Stimulated activated CD4-positive, alpha-beta T cell treated with anti-CD3 and anti-CD28 coated beads, Interleukin-4, amount 100 ng/mL, for 1 hour (primary cell): ENCODE measurements around the gene METTL13.
A peak's percentile ranks its signal among the peaks of the same experiment; 100 is the strongest.
"Not testable (repeated sequence)": the region's sequence is repeated elsewhere in the genome, so short reads cannot be mapped to it uniquely, and the experiment has no call there.

Source experiments
- DNase-seq: peaks from one replicate; pipeline ENCODE4 v3.0.0-alpha.2; 2020

The METTL13 gene

DNA sequence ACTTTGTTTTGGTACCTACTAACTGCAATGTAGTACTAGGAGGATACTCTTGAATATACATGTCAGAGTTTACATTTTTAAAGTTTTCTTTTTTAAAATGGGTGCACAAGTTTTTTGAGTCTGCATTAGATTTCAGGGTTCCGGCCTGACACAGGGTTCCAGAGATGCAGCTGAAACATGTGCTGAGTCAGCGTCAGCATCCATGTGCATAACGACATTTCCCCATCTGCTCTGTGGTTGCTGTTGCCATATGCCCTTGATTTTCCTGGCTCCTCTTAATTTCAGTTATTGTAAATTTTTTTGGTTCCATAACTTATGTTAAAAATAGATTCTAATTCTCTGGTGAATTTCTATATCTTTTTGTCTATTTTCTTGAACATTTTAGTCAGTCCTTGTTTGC is 12.3 kb upstream of the METTL13 start:
- no peak for DNase-seq

DNA sequence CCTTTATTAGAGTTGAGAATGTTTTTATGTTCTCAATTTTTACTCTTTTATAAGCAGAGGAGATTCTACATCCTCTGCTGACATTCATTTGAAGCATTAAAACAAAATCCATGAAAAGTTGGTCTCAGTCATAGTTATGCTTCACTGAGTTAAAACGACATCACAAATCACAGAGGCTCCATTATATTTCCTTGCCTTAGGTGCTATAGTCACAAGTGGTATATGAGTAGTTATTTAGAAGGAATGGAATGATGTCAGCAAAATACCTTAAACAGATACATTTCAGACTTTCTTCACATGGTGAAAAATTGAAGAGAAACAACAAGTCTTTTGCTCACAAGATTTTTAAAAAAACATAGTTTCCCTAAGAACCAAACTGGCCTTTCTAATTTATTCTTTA is 11.7 kb upstream of the METTL13 start:
- no peak for DNase-seq

DNA sequence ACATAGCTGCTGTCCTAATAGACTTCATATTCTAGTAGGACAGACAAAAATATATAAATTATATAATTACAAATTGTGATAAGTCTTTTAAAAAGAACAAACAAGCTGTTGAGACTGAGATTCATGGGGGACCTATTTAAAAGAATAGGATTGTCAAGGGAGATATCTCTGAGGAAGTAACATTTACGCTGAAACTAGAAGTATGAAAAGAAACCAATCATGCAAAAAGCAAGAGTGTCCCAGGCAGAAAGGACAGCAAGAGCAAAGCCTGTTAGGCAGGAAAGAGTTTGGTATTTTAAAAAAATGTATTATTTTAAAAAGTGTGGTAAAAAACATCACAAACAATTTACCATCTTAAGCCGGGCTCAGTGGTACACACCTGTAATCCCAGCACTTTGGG is 9.1 kb upstream of the METTL13 start:
- DNase-seq = no peak

DNA sequence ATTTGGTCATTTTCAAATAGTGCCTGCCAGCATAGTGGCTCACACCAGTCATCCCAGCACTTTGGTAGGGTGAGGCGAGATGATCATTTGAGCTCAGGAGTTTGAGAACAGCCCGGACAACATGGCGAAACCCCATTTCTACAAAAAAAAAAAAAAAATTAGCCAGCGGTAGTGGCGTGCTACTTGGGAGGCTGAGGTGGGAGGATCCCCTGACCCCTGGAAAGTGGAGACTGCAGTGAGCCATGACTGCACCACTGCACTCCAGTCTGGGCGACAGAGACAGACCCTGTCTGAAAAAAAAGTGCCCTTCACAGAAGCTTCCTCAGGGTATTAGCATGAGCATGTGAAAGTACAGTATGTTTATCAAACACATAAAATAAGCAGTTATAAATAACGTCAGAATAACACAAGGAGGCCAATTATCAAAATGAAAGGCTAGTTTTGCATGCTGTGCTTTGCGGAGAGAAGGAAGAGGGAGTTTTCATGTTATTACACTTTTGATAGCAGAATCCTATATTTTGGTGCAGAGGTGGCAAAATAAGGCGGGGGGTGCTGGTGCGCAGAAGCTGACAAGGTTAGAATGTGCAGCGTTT is 781 bp upstream of the METTL13 start:
- no peak for DNase-seq

DNA sequence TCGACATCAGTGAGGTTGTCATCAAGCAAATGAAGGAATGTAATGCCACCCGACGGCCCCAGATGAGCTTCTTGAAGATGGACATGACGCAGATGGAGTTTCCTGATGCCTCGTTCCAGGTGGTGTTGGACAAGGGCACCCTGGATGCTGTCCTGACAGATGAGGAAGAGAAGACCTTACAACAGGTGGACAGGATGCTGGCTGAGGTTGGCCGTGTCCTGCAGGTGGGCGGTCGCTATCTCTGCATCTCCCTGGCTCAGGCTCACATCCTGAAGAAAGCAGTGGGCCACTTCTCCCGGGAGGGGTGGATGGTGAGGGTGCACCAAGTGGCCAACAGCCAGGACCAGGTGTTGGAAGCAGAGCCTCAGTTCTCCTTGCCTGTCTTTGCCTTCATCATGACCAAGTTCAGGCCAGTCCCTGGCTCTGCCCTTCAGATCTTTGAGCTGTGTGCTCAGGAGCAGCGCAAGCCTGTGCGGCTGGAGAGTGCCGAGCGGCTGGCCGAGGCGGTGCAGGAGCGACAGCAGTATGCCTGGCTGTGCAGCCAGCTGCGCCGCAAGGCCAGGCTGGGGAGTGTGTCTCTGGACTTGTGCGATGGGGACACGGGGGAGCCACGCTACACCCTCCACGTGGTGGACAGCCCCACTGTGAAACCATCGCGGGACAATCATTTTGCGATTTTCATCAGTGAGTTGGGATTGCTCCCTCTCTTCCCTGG is 2.5 kb downstream of the METTL13 start:
- no peak for DNase-seq

DNA sequence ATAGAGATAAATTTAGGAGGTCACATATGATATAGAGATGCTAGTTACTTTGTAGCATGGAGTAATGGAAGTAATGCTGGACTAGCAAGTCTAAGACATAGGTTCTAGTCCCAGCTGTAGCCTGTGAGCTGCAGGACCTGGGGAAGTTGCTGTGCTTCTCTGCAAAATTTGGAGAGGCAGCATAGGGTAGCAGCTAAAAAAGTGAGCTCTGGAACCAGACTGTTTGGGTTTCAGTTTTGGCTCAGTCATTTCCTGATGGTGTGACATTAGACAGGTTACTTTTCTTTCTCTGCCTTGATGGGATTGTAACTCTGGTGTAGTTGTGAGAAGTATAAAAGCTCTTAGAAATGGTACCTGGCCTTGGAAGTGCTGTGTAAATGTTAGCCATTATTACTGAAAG is 3.3 kb downstream of the METTL13 start:
- no peak for DNase-seq

DNA sequence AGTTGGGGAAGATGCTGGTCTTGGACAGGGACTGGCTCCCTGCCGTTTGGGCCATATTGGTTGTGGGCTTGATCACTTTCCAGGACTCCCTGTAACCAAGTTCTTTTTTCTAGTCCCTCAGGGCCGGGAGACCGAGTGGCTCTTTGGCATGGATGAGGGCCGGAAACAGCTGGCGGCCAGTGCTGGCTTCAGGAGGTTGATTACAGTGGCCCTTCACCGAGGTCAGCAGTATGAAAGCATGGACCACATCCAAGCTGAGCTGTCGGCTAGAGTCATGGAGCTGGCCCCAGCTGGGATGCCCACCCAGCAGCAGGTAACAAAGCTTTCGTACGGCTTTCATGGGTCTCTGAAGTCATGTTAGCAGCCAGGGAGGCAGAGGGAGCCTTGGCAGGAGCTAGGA is 4.3 kb downstream of the METTL13 start:
- no peak for DNase-seq

DNA sequence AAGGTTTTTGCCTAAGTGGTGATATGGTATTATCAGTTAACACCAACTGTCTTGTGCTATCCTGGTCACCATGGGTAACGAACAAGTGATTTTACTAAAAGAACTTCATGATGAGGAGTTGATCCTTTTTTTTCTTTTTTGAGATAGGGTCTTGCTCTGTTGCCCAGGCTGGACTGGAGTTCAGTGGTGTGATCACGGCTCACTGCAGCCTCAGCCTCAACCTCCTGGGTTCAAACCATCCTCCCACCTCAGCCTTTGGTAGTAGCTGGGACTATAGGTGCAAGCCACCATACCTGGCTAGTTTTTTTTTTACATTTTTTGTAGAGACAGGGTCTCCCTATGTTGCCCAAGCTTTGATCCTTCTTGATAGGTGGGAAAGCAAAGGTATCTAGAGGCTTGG is 5.1 kb downstream of the METTL13 start:
- DNase-seq = no peak

DNA sequence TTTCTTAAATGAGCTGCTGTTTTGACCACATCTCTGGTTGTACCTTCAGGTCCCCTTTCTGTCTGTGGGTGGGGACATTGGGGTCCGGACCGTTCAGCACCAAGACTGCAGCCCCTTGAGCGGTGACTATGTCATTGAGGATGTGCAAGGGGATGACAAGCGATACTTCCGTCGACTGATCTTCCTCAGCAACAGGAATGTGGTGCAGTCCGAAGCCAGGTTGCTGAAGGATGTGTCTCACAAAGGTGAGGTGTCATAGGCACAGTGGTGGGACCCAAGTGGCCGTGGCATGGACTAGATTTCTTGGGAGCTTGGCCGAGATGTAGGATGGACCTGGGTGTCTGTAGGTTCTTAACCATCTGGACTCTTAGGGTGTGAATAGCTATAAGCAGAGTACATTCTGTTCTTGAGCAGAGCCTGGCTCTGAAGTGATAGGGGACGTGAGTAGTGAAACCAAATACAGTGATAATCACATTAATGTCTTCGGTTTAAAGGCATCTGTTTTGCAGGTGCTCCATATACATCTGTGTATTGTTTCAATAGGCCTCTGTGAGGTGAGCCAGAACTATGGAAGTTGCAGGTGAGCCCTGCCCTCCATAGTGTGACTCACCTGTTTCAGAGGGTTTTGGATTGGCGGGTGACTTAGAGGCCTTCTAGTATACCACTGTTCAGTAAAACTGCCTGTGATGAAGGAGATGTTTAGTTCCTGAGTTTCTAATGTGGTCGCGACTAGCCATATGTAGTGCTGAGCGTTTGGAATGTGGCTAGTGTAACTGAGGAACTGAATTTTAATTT is 6.4 kb downstream of the METTL13 start:
- no peak for DNase-seq

DNA sequence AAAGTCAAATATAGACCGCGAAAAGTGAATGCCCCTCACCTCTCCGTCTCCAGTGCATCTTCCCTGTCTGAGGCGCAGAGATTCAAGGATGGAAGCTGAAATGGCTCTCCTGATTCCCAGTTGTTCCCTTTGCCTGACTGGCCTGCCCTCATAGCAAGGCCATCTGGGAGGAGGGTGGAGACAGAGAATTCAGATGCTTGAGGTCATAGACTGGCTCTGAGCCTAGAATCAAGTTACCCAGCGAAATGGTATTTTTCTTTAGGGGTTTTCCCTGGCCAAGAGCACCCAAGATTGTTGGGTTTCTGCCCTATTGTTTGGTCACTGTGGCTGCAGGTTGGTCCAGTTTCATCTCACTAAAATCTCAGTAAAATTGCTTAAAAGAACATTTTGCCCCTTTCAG is 7.2 kb downstream of the METTL13 start:
- no peak for DNase-seq

DNA sequence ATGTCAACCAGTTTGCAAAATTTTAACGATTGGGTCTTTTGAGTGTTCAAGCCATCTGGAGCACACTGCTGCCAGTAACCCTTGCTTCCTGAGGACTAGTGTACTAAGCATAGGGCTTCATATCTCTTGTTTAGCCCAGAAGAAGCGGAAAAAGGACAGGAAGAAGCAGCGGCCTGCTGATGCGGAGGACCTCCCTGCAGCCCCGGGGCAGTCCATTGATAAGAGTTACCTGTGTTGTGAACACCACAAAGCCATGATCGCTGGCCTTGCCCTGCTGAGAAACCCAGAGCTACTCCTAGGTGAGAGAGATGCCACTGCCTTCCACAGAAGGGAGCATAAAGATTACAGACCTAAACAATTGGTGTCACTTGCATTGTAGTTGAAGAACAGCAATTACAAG is 8.9 kb downstream of the METTL13 start:
- no peak for DNase-seq

DNA sequence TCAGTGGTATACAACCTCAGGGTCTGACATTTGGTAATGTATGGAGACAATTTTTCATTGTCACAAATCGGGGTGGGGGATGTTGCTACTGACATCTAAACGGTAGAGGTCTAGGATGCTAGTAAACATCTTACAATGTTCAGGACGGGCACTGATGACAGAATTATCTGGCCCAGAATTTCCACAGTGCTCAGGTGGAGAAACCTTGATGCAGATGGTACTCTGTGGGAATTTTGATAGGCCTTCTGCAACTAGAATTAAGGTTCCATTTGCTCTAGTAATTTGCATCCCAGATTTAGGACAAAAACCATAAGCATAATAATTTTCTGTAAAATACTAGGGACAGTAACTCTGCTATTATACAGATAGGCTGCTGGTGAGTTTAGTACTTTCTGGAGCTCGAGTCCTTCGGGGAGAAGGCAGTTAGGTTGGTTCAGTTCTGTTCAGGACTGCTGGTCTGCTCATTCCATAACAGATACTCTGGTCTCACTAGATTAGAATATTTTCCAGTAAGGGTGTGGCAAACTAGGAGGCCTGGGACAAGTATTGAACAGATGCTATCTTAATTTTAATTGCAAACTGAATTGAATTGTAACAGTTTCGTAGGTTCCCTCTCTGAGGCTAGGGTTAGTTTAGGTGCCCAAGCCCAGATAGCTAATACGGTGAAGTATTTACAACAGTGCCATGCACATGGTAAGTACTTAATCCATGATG is 11.4 kb downstream of the METTL13 start:
- no peak for DNase-seq

DNA sequence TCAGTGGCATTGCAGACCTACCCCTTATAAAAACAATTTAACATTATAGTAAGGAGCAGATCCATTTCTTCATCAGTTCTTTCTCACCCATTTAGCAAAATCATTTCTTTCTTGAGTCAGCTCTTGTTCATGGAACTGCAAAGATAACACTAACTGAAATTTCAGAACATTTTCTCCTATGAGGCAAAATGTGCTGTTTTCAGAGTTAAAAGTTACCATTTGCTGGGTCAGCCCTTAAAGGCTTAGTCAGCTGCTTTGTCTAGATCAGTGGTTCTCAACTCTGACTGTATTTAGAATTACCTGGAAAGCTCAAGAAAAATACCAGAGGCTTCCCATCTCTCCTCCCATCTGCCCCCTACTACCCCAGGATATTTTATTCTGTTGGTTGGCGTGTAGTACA is 12.2 kb downstream of the METTL13 start:
- no peak for DNase-seq

DNA sequence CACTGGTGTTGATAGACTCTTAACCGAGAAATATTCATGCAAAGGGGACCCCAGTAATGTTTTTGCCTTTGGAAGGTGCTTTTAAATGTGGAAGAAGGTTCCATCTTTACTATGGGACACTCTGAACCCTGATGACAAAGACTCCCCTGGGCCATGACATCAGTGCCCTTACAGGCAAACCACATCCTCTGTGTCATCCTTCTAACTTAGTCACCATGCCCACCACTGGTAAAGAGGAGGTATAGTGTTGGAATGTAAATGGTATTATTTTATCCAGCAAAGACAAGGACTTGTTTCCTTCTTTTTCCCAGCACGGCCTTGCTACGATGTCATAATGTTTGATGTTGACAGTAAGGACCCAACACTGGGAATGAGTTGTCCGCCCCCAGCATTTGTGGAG is 12.6 kb downstream of the METTL13 start:
- DNase-seq = peak; percentile 41

DNA sequence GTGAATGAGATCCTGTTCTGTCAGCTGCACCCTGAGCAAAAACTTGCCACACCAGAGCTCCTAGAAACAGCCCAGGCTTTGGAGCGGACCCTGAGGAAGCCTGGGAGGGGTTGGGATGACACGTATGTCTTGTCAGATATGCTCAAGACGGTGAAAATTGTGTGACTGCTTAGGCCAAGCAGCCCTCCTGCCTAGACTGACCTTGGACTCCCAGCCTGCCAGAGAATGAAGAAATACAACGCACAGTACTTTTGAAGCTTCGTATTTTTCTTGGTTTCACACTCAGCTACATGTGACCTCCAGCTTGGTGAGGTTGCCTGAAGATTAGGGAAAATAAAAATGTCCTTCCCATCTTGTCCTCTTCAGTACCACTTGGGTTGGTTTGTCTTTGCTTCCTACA is 15.1 kb downstream of the METTL13 start:
- no peak for DNase-seq

DNA sequence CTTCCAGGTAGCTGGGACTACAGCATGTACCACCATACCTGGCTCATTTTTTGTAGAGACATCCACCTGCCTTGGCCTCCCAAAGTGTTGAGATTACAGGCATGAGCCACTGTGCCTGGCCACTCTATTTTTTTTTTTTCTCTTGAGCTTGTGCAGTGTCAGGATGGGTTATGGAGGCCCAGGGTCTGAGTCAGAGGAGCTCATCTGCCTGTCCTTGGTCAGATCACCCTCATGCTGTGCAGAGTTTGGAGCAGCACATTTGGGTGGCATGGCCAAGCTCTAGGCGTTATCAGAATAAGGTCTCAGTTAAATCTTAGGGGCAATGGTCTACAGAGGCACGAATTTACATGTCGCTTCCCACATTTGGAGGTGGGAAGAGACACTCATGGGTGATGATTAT is 16.9 kb downstream of the METTL13 start:
- DNase-seq = no peak

DNA sequence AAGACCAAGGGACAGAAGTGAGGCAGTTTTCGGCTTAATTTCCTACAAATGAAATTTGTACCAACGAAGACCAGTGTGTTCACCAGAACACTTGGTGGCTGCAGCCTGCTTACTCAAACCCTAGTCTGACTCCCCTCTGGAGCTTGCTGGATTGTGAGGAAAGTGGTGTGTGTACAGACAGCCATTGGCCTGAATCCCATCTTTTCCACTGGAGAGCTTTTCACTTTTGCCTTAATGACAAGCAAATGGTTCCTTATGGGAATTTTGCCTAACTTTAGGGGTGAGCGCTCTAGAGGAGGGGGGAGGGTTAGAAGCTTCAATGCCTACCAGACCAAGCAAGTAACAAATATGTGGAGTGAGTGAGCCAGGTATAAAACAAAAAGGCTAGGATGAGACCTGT is 17.3 kb downstream of the METTL13 start:
- DNase-seq = no peak

DNA sequence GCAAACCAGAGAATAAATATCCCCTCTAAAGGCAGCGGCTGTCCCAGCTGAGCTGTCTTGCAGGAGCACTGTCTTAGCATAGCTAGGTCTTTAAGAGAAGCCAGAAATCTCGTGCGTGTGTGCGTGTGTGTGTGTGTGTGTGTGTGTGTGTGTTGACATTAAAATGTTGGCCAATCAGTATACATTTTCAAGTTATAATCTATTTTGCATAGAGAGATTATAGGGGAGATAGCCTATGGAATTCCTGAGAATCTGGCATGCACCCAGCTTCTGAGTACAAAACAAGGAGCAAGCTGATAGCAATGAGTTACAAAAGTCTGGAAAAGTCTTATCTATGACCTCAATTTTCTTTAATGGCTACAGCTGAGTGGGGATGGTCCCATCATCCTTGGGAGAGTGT is 17.7 kb downstream of the METTL13 start:
- DNase-seq = no peak

DNA sequence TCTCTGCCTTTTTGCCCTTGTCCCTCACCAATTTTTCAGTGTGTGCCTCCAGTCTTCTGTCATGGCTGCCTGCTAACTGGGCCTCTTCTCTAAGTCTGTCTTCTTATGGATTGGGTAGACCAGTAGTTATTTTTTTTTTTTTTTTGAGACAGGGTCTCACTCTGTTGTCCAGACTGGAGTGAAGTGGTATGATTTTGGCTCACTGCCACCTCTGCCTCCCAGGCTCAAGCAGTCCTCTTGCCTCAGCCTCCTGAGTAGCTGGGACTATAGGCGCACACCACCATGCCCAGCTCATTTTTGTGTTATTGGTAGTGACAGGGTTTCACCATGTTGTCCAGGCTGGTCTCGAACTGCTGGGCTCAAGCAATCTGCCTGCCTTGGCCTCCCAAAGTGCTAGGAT is 18.2 kb downstream of the METTL13 start:
- not testable (repeated sequence) for DNase-seq

DNA sequence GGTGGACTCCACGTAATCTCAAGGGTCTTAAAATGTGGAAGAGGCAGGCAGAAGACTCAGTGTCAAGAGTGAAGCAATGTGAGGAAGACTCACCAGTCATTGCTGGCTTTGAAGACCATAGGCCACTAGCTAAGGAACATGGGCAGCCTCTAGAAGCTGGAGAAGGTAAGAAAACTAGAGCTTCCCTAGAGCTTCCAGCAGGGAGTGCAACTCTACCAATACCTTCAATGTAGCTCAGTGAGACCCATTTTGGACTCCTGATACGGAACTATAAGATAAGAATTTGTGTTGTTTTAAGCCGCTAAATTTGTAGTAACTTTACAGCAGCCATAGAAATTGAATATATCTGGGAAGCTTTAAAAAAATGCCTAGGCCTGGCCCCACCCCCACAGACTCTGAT is 18.9 kb downstream of the METTL13 start:
- no peak for DNase-seq

DNA sequence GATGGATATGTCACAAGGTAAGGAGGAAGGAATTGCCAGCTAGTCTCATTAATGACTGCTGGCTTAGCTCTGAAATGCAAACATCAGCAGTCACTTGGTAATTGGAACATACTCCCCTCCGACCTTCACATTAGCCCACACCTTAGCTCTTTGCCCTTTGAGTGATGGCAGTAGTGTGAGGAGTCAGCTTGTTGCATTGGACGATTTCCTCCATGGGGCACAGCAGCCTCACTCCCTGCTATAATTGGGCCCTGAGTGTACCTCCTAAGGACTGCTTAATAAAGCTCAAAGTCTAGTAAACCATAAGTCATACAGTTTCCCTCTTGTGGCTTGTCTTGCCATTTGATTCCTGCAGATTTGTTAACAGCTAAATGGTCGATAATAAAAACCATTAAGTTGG is 19.4 kb downstream of the METTL13 start:
- DNase-seq = no peak

DNA sequence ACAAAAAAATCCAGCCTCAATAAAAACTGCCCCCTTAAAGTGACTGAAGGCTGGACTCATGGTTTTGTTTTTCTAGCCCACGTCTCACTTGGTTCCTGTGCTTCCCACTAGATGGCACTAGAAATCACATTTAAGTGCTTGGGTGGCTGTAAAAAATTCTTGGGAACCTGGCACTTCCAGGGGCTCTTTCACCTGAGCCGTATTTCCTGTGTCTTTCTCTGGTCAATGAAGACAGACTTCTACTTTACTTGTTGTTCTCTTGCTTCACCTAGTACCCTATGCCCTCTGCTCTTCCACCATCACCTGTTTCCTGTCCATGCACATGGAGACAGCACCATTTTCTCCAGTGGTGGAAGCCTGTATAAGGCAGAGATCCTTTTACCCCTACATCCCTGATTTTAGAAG is 20.0 kb downstream of the METTL13 start:
- no peak for DNase-seq

DNA sequence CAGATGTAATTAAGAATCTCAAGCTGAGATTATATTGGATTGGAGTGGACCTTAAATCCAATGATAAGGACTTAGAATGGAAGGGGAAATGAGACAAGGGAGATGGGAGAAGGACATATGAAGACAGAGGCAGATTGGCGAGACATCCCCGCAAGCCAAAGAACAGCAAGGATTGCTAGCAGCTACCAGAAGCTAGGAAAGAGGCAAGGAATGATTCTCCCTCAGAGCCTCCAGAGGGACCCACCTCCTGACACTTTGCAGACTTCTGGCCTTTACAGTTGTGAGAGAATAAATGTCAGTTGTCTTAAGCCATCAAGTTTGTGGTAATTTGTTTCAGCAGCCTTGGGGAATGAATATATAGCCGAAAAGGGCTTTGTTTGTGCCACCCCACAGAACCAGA is 20.7 kb downstream of the METTL13 start:
- DNase-seq = no peak

DNA sequence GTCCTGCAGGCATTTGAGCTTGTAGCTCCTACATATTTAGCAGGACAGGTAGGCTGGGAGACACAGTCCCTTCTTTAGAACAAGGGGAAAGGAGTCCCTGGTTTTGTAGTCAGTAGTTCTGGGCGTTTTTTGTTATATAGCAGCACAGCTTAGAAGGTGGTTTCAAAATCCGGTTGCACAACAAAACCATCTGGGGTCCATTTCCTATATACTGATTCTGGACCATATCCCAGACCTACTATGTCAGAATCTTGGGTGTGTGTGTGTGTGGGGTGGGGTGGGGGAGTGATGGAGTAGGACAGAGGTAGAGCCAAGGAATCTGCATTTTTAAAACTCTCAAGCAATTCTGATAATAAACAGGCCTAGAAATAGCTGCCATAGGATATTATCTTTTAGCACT is 21.6 kb downstream of the METTL13 start:
- no peak for DNase-seq
